Keratinocyte (primary cell): ENCODE data around the gene DLG2. TPM values are rescaled to one million over a fixed set of nuclear protein-coding genes. Genes with fewer than 3 reads are reported as not detected.

Source experiments
- DNase-seq: peaks from one replicate; pipeline ENCODE4 v3.0.0-alpha.2; 2011; ENCODE audit warnings: low read depth, missing footprints, low spot score
- FAIRE-seq: peaks from 2 replicates; lab custom pipeline; 2011; peaks lifted over from hg19 to GRCh38; lab: Jason Lieb, UNC
- H2AFZ ChIP-seq: 2 replicates; pipeline ENCODE4 v1.6.0; 2012; ENCODE audit warnings: low read length, control low read depth, inconsistent platforms; ENCODE audit not compliant: control insufficient read depth
- H3K27ac ChIP-seq: 2 replicates; pipeline ENCODE4 v1.5.1; 2011; ENCODE audit warnings: low read length; ENCODE audit not compliant: control insufficient read depth, insufficient read depth
- H3K27me3 ChIP-seq: 3 replicates; pipeline ENCODE4 v1.6.0; 2011; ENCODE audit warnings: low read length; ENCODE audit not compliant: control insufficient read depth, insufficient read depth; ENCODE audit errors: extremely low read depth
- H3K36me3 ChIP-seq, 2 experiments: 2 replicates in 1 of 2; 3 replicates in 1 of 2; pipeline ENCODE4 v1.5.1; 2011; ENCODE audit warnings: low read length in 2 of 2, mild to moderate bottlenecking in 1 of 2; ENCODE audit not compliant: control insufficient read depth in 2 of 2, insufficient read depth in 2 of 2; ENCODE audit errors: extremely low read depth in 1 of 2
- H3K4me1 ChIP-seq: 3 replicates; pipeline ENCODE4 v1.5.1; 2011; ENCODE audit warnings: low read length; ENCODE audit not compliant: control insufficient read depth, insufficient read depth; ENCODE audit errors: extremely low read depth
- H3K4me2 ChIP-seq: 3 replicates; pipeline ENCODE4 v1.6.0; 2011; ENCODE audit warnings: low read depth, low read length; ENCODE audit not compliant: control insufficient read depth, insufficient read depth; ENCODE audit errors: extremely low read depth
- H3K4me3 ChIP-seq, 3 experiments: fragments of 200-600 bp in 1 of 3; sonication (generic) in 1 of 3; 2 replicates in 2 of 3; 3 replicates in 1 of 3; pipeline ENCODE4 v1.5.1; 2011 to 2016; ENCODE audit warnings: low read length in 3 of 3, mild to moderate bottlenecking in 3 of 3, control low read depth in 2 of 3, inconsistent platforms in 1 of 3, low read depth in 1 of 3, mixed read lengths in 1 of 3, mixed run types in 1 of 3, moderate library complexity in 1 of 3; ENCODE audit not compliant: control insufficient read depth in 2 of 3, insufficient read depth in 2 of 3; ENCODE audit errors: extremely low read depth in 1 of 3
- H3K79me2 ChIP-seq: 2 replicates; pipeline ENCODE4 v1.6.0; 2012; ENCODE audit warnings: low read length; ENCODE audit not compliant: control insufficient read depth, insufficient read depth
- H3K9ac ChIP-seq: 3 replicates; pipeline ENCODE4 v1.6.0; 2011; ENCODE audit warnings: low read length; ENCODE audit not compliant: control insufficient read depth, insufficient read depth; ENCODE audit errors: extremely low read depth
- H3K9me1 ChIP-seq: 3 replicates; pipeline ENCODE4 v1.6.0; 2011; ENCODE audit warnings: low read length; ENCODE audit not compliant: control insufficient read depth, insufficient read depth; ENCODE audit errors: extremely low read depth
- H3K9me3 ChIP-seq: 2 replicates; pipeline ENCODE4 v1.5.1; 2012; ENCODE audit warnings: low read depth, low read length; ENCODE audit not compliant: control insufficient read depth
- H4K20me1 ChIP-seq: 3 replicates; pipeline ENCODE4 v1.6.0; 2011; ENCODE audit warnings: low read length; ENCODE audit not compliant: control insufficient read depth, insufficient read depth; ENCODE audit errors: extremely low read depth
- CTCF ChIP-seq, 3 experiments: IDR thresholded peaks in 1 of 3; conservative IDR thresholded peaks in 1 of 3; optimal IDR thresholded peaks in 1 of 3; 2 replicates in 2 of 3; 3 replicates in 1 of 3; pipeline versions ENCODE3 to v1.5.1; 2011; ENCODE audit warnings: low read length in 3 of 3, mild to moderate bottlenecking in 3 of 3, moderate library complexity in 2 of 3, control low read depth in 1 of 3, inconsistent platforms in 1 of 3; ENCODE audit not compliant: insufficient read depth in 2 of 3; ENCODE audit errors: extremely low read depth in 1 of 3
- EZH2 ChIP-seq: IDR thresholded peaks from one replicate; pipeline ENCODE4 v1.6.1; 2012; ENCODE audit warnings: inconsistent platforms, mild to moderate bottlenecking, low read length, moderate library complexity
- dilution Hi-C: fragments of 300-500 bp; cut with MboI; formaldehyde crosslinking; loops from one replicate; pipeline ENCODE4 v1.7.0; 2020; ENCODE audit warnings: low sequenced_read_pairs; ENCODE audit not compliant: extremely low pct_ligation_motif_present
- polyA plus RNA-seq, 5 experiments: library from polyadenylated mRNA; depleted of rRNA in 3 of 5; stranded (reverse) in 3 of 5; stranded (forward) in 1 of 5; unstranded in 1 of 5; fragments of >200 nt; gene quantifications; 1 replicate in 1 of 5; 2 replicates in 3 of 5; 3 replicates in 1 of 5; pipeline versions ENCODE4 v1.2.1 to v1.2.3, GENCODE V29; 2011 to 2012; ENCODE audit warnings: missing spikeins in 2 of 5, low read depth in 1 of 5, low replicate concordance in 1 of 5

Gene DLG2
- polyA plus RNA-seq, 1 donor (not counting 4 experiments of a cell fraction or from before 2014, with no cell fraction given) = 0.55 TPM

DNA sequence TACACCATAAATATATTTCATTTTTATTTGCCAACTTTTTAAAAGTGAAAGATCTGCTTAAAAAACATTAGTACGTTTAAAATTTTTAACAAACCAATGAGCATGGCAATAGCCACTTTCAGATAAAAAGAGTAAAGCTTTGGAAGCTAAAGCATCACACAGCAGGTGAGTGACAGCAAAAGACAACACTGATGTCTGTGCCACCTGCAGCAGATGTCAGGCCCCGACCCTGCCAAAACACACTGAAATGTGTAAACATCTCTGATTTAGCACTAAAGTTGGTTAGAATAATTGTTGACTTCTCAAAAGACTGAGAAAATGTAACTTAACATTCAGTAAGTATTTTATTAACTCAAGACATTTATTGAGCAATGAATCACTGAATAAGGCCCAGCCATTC, 232.9 kb downstream of the DLG2 start:
- peaks cover 1% of the 10 kb centered on the region for H3K9me3 ChIP-seq
- no peaks in the 10 kb centered on the region for H3K27me3 ChIP-seq
- H3K4me3 ChIP-seq = no peak overlapping the region
- DNase-seq (no peak), FAIRE-seq (no peak)
- H3K4me2 ChIP-seq = no peak overlapping the region
- no peaks in the 10 kb centered on the region for H4K20me1 ChIP-seq
- H3K4me1 ChIP-seq = no peaks in the 10 kb centered on the region
- no peak overlapping the region for H3K27ac ChIP-seq
- H3K36me3 ChIP-seq = no peaks in the 10 kb centered on the region
- H3K79me2 ChIP-seq = no peaks in the 10 kb centered on the region
- TF ChIP-seq EZH2 (no peak), CTCF (optimal IDR thresholded peaks at IDR 0.05 in 1 of 3, IDR thresholded peaks at IDR 0.05 in 1 of 3, conservative IDR thresholded peaks at IDR 0.05 in 1 of 3; ENCODE audit: extremely low read depth in 1 of 3, insufficient read depth in 2 of 3, low read length in 3 of 3) (no peak)
- H3K9me1 ChIP-seq = no peaks in the 10 kb centered on the region
- no peak overlapping the region for H2AFZ ChIP-seq
- no peak overlapping the region for H3K9ac ChIP-seq
- dilution Hi-C loops = no loop called here

GRCh38 chr11:85391141-85391540, 236.0 kb downstream of the DLG2 start:
- TF ChIP-seq CTCF (optimal IDR thresholded peaks at IDR 0.05 in 1 of 3, IDR thresholded peaks at IDR 0.05 in 1 of 3, conservative IDR thresholded peaks at IDR 0.05 in 1 of 3; ENCODE audit: extremely low read depth in 1 of 3, insufficient read depth in 2 of 3, low read length in 3 of 3) = no peak
- no peak for TF ChIP-seq EZH2
- DNase-seq (no peak), FAIRE-seq (no peak)
- no peak overlapping the region for H3K4me3 ChIP-seq
- H3K9me3 ChIP-seq = peaks cover 1% of the 10 kb centered on the region
- no peaks in the 10 kb centered on the region for H3K4me1 ChIP-seq
- no peaks in the 10 kb centered on the region for H3K79me2 ChIP-seq
- no peak overlapping the region for H3K4me2 ChIP-seq
- dilution Hi-C loops = no loop called here
- no peak overlapping the region for H3K9ac ChIP-seq
- no peaks in the 10 kb centered on the region for H3K27me3 ChIP-seq
- H3K27ac ChIP-seq = no peak overlapping the region
- no peaks in the 10 kb centered on the region for H3K36me3 ChIP-seq
- H4K20me1 ChIP-seq = no peaks in the 10 kb centered on the region
- no peaks in the 10 kb centered on the region for H3K9me1 ChIP-seq
- no peak overlapping the region for H2AFZ ChIP-seq
